A549 (cell line): ENCODE data around the gene APOBEC3A. TPM values are rescaled to one million over a fixed set of nuclear protein-coding genes. Genes with fewer than 3 reads are reported as not detected.

Source experiments
- ATAC-seq, 2 experiments: fragments of 200-7000 bp in 1 of 2; fragments of >200 bp in 1 of 2; cut with Nextera tagmentation in 1 of 2; cut with Tn5 transposase in 1 of 2; 3 replicates each; pipeline versions ENCODE4 v1.8.0 to v1.9.1; 2018 to 2020; ENCODE audit warnings: mild to moderate bottlenecking in 1 of 2, moderate library complexity in 1 of 2
- CTCF ChIA-PET: fragments of 300-600 bp; sonication (Branson Sonifier 250); formaldehyde crosslinking; extraction: SDS; loops from one replicate; lab custom pipeline; 2021; ENCODE audit warnings: antibody characterized with exemption, inconsistent platforms; lab: Yijun Ruan, JAX
- POLR2A ChIA-PET: fragments of 350-600 bp; formaldehyde crosslinking; extraction: SDS; loops from one replicate; lab custom pipeline; 2021; ENCODE audit warnings: antibody characterized with exemption, inconsistent platforms; lab: Yijun Ruan, JAX
- DNase-seq, 2 experiments: peaks; one replicate each; pipeline versions ENCODE4 v3.0.0 to v3.0.0-alpha.2; 2011 to 2016; ENCODE audit warnings: low read depth in 1 of 2, low spot score in 1 of 2
- FAIRE-seq: peaks from 2 replicates; lab custom pipeline; 2011; peaks lifted over from hg19 to GRCh38; lab: Jason Lieb, UNC
- H3K27ac ChIP-seq, 2 experiments: fragments of >200 bp; sonication (Bioruptor Twin); formaldehyde crosslinking; 3 replicates each; pipeline ENCODE4 v1.5.1; 2016 to 2017
- H3K4me1 ChIP-seq: fragments of >200 bp; sonication (Bioruptor Twin); formaldehyde crosslinking; 3 replicates; pipeline ENCODE4 v1.6.1; 2016
- H3K4me2 ChIP-seq: fragments of >200 bp; sonication (Bioruptor Twin); formaldehyde crosslinking; 3 replicates; pipeline ENCODE4 v1.6.1; 2016
- H3K4me3 ChIP-seq: fragments of >200 bp; sonication (Bioruptor Twin); formaldehyde crosslinking; 3 replicates; pipeline ENCODE4 v1.5.1; 2016
- H3K9me3 ChIP-seq: fragments of >200 bp; sonication (Bioruptor Twin); formaldehyde crosslinking; 3 replicates; pipeline ENCODE4 v1.6.1; 2016
- BHLHE40 ChIP-seq: IDR thresholded peaks from 2 replicates; pipeline ENCODE4 v1.6.1; 2012; ENCODE audit warnings: low read depth, low read length, inconsistent platforms
- CEBPB ChIP-seq, 2 experiments: fragments of >200 bp in 1 of 2; sonication (Bioruptor Twin) in 1 of 2; formaldehyde crosslinking in 1 of 2; IDR thresholded peaks; 2 replicates each; pipeline ENCODE4 v1.6.1; 2012 to 2016
- CHD4 ChIP-seq: fragments of 200-600 bp; sonication (generic); IDR thresholded peaks from 2 replicates; pipeline ENCODE4 v1.6.1; 2016; ENCODE audit warnings: antibody characterized with exemption, mild to moderate bottlenecking, borderline replicate concordance
- EHMT2 ChIP-seq: fragments of 200-600 bp; sonication (generic); IDR thresholded peaks from 2 replicates; pipeline ENCODE4 v1.6.1; 2016; ENCODE audit warnings: antibody characterized with exemption, low read depth, mild to moderate bottlenecking, moderate library complexity
- ELK1 ChIP-seq: fragments of 150-350 bp; IDR thresholded peaks from 2 replicates; pipeline ENCODE4 v1.6.1; 2014; ENCODE audit warnings: low read depth, mild to moderate bottlenecking, low read length
- ESRRA ChIP-seq: fragments of 150-350 bp; IDR thresholded peaks from 2 replicates; pipeline ENCODE4 v1.6.1; 2014; ENCODE audit warnings: mild to moderate bottlenecking, low read length, borderline replicate concordance
- FOSB ChIP-seq: fragments of 250-450 bp; sonication (Bioruptor Pico); IDR thresholded peaks from 2 replicates; pipeline ENCODE4 v1.5.0; 2020; ENCODE audit warnings: mild to moderate bottlenecking, moderate library complexity
- FOXS1 ChIP-seq: fragments of 250-450 bp; sonication (Bioruptor Pico); IDR thresholded peaks from 2 replicates; pipeline ENCODE4 v1.5.0; 2020; ENCODE audit warnings: mild to moderate bottlenecking, moderate library complexity
- GATA3 ChIP-seq: IDR thresholded peaks from 2 replicates; pipeline ENCODE4 v1.6.1; 2012; ENCODE audit warnings: borderline replicate concordance
- HOXA7 ChIP-seq: fragments of 250-450 bp; sonication (Bioruptor Pico); IDR thresholded peaks from 2 replicates; pipeline ENCODE4 v1.5.0; 2020; ENCODE audit warnings: mild to moderate bottlenecking, moderate library complexity
- HOXB5 ChIP-seq: fragments of 250-450 bp; sonication (Bioruptor Pico); IDR thresholded peaks from 2 replicates; pipeline ENCODE4 v1.5.0; 2020; ENCODE audit warnings: mild to moderate bottlenecking, moderate library complexity
- KDM5A ChIP-seq: fragments of 200-600 bp; sonication (generic); IDR thresholded peaks from 2 replicates; pipeline ENCODE4 v1.6.1; 2016; ENCODE audit warnings: antibody characterized with exemption, mild to moderate bottlenecking
- MYC ChIP-seq: IDR thresholded peaks from 2 replicates; pipeline ENCODE4 v1.6.1; 2012; ENCODE audit warnings: mild to moderate bottlenecking, inconsistent platforms, low read length, improper control_type of control experiment, borderline replicate concordance
- NPAS2 ChIP-seq: fragments of 250-450 bp; sonication (Bioruptor Pico); IDR thresholded peaks from 2 replicates; pipeline ENCODE4 v1.8.0; 2022; ENCODE audit warnings: mild to moderate bottlenecking, moderate library complexity, borderline replicate concordance
- NR3C1 ChIP-seq: fragments of >200 bp; sonication (Bioruptor Twin); formaldehyde crosslinking; IDR thresholded peaks from 3 replicates; pipeline ENCODE4 v1.6.1; 2017
- POLR2A ChIP-seq: IDR thresholded peaks from 2 replicates; pipeline ENCODE4 v1.6.1; 2012; ENCODE audit warnings: mild to moderate bottlenecking, low read length
- POLR2AphosphoS2 ChIP-seq: conservative IDR thresholded peaks from 2 replicates; pipeline ENCODE4 v1.6.1; 2012; ENCODE audit warnings: low read length, improper control_type of control experiment, inconsistent platforms
- RARB ChIP-seq: fragments of 250-450 bp; sonication (Bioruptor Pico); IDR thresholded peaks from 2 replicates; pipeline ENCODE4 v1.8.0; 2021; ENCODE audit warnings: mild to moderate bottlenecking, moderate library complexity
- RCOR1 ChIP-seq: fragments of 150-350 bp; IDR thresholded peaks from 2 replicates; pipeline ENCODE4 v1.6.1; 2014; ENCODE audit warnings: antibody characterized with exemption, low read length, low read depth
- REST ChIP-seq: fragments of 200-600 bp; sonication (generic); IDR thresholded peaks from 2 replicates; pipeline ENCODE4 v1.6.1; 2016; ENCODE audit warnings: antibody characterized with exemption, mild to moderate bottlenecking, moderate library complexity
- TFCP2L1 ChIP-seq: fragments of 250-450 bp; sonication (Bioruptor Pico); IDR thresholded peaks from 2 replicates; pipeline ENCODE4 v1.5.0; 2021; ENCODE audit warnings: mild to moderate bottlenecking
- ZC3H11A ChIP-seq: fragments of 450-650 bp; IDR thresholded peaks from 2 replicates; pipeline ENCODE4 v1.6.1; 2014; ENCODE audit warnings: antibody characterized with exemption, mild to moderate bottlenecking
- ZFP36 ChIP-seq: fragments of 450-650 bp; IDR thresholded peaks from 2 replicates; pipeline ENCODE4 v1.6.1; 2014; ENCODE audit warnings: borderline replicate concordance; ENCODE audit not compliant: partially characterized antibody
- ZSCAN20 ChIP-seq: fragments of 250-450 bp; sonication (Bioruptor Pico); IDR thresholded peaks from 2 replicates; pipeline ENCODE4 v1.8.0; 2022; ENCODE audit warnings: mild to moderate bottlenecking, moderate library complexity
- WGBS: methylation state at CpG from one replicate; pipeline ENCODE4 v1.1.6; 2017; ENCODE audit errors: missing lambda C conversion rate; 5-methylcytosine and 5-hydroxymethylcytosine counted together
- polyA plus RNA-seq, 4 experiments: library from polyadenylated mRNA; depleted of rRNA in 3 of 4; stranded (reverse); fragments of >200 nt; fragmentation: RNase III in 1 of 4; extraction: RNeasy Plus Mini Kit Qiagen cat#74134 plus additional on column Dnase treatment in 1 of 4; gene quantifications; 2 replicates in 3 of 4; 3 replicates in 1 of 4; pipeline ENCODE4 v1.2.3, GENCODE V29; 2011 to 2017
- TF ChIP-seq, protein P1 (sequence below): fragments of 250-450 bp; sonication (Bioruptor Pico); IDR thresholded peaks from 2 replicates; pipeline ENCODE4 v1.5.0; 2021; ENCODE audit warnings: mild to moderate bottlenecking, moderate library complexity, borderline replicate concordance
- TF ChIP-seq, protein P2 (sequence below): IDR thresholded peaks from 2 replicates; pipeline ENCODE4 v1.6.1; 2012
- TF ChIP-seq, protein P3 (sequence below): fragments of >200 bp; sonication (Bioruptor Twin); formaldehyde crosslinking; IDR thresholded peaks from 3 replicates; pipeline ENCODE4 v1.6.1; 2016

Gene APOBEC3A
- polyA plus RNA-seq, 2 of the 4 experiments (the other 2 are of a cell fraction): not detected

GRCh38 chr22:38964989-38965388, 7.6 kb downstream of the APOBEC3A start:
- H3K4me3 ChIP-seq: no peak overlapping the region
- DNase-seq (no peak), ATAC-seq (peak in 1 of 2 experiments; percentile 20; a peak in 1 of 6 replicates)
- WGBS: no CpG with 5 or more reads among the region's 4 CpGs
- POLR2A ChIA-PET: no interaction called here
- H3K4me2 ChIP-seq: no peak overlapping the region
- 0 out of 3 replicates have a peak, but pooled peaks cover 4% of the 10 kb centered on the region for H3K4me1 ChIP-seq
- H3K27ac ChIP-seq: no peak overlapping the region
- H3K9me3 ChIP-seq: no peaks in the 10 kb centered on the region
- TF ChIP-seq NPAS2 (CRISPR knock-in tag) (no peak), ELK1 (no peak), REST (no peak), RARB (CRISPR knock-in tag) (no peak), FOSB (CRISPR knock-in tag) (no peak), KDM5A (no peak), ESRRA (no peak), POLR2AphosphoS2 (no peak), GATA3 (no peak), ZFP36 (no peak), FOXS1 (CRISPR knock-in tag) (no peak), RCOR1 (no peak)
- TF ChIP-seq, protein P1, sequence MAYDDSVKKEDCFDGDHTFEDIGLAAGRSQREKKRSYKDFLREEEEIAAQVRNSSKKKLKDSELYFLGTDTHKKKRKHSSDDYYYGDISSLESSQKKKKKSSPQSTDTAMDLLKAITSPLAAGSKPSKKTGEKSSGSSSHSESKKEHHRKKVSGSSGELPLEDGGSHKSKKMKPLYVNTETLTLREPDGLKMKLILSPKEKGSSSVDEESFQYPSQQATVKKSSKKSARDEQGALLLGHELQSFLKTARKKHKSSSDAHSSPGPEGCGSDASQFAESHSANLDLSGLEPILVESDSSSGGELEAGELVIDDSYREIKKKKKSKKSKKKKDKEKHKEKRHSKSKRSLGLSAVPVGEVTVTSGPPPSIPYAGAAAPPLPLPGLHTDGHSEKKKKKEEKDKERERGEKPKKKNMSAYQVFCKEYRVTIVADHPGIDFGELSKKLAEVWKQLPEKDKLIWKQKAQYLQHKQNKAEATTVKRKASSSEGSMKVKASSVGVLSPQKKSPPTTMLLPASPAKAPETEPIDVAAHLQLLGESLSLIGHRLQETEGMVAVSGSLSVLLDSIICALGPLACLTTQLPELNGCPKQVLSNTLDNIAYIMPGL (CRISPR knock-in tag): no peak
- TF ChIP-seq, protein P2, sequence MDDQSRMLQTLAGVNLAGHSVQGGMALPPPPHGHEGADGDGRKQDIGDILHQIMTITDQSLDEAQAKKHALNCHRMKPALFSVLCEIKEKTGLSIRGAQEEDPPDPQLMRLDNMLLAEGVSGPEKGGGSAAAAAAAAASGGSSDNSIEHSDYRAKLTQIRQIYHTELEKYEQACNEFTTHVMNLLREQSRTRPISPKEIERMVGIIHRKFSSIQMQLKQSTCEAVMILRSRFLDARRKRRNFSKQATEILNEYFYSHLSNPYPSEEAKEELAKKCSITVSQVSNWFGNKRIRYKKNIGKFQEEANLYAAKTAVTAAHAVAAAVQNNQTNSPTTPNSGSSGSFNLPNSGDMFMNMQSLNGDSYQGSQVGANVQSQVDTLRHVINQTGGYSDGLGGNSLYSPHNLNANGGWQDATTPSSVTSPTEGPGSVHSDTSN: no peak
- TF ChIP-seq, all 56 proteins: peak for 0
- no peak for FAIRE-seq
- CTCF ChIA-PET: interaction anchor here (1.5 kb wide), 1 partner anchor 9 kb away, joined by 4 read pairs; no protein-coding TSS in a partner anchor

GRCh38 chr22:38965614-38966379, 8.4 kb downstream of the APOBEC3A start:
- CTCF ChIA-PET: no interaction called here
- H3K9me3 ChIP-seq: no peaks in the 10 kb centered on the region
- H3K4me2 ChIP-seq: no peak overlapping the region
- TF ChIP-seq FOXS1 (CRISPR knock-in tag) (no peak), NR3C1 (no peak), CEBPB (IDR thresholded peaks at IDR 0.05) (no peak), ZSCAN20 (CRISPR knock-in tag) (no peak), RARB (CRISPR knock-in tag) (no peak), RCOR1 (no peak), HOXB5 (CRISPR knock-in tag) (no peak), HOXA7 (CRISPR knock-in tag) (no peak), CHD4 (no peak), MYC (no peak), BHLHE40 (no peak), EHMT2 (no peak), POLR2A (no peak), TFCP2L1 (no peak), ELK1 (no peak), ZC3H11A (no peak)
- TF ChIP-seq, protein P3, sequence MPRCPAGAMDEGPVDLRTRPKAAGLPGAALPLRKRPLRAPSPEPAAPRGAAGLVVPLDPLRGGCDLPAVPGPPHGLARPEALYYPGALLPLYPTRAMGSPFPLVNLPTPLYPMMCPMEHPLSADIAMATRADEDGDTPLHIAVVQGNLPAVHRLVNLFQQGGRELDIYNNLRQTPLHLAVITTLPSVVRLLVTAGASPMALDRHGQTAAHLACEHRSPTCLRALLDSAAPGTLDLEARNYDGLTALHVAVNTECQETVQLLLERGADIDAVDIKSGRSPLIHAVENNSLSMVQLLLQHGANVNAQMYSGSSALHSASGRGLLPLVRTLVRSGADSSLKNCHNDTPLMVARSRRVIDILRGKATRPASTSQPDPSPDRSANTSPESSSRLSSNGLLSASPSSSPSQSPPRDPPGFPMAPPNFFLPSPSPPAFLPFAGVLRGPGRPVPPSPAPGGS: no peak
- POLR2A ChIA-PET: no interaction called here
- ATAC-seq (no peak), FAIRE-seq (no peak), DNase-seq (no peak)
- no peak overlapping the region for H3K4me3 ChIP-seq
- H3K27ac ChIP-seq: no peak overlapping the region
- WGBS: 80% methylated on average over 14 of the region's 14 CpGs
- H3K4me1 ChIP-seq: 0 out of 3 replicates have a peak, but pooled peaks cover 4% of the 10 kb centered on the region
